Choroid plexus epithelial cell (primary cell): Measurements from ENCODE around the gene RASAL3.
A peak's percentile ranks its signal among the peaks of the same experiment; 100 is the strongest.

ENCODE experiments used
- DNase-seq: peaks from one replicate; pipeline ENCODE4 v3.0.0-alpha.2; 2010; ENCODE audit warnings: low read depth
- H3K4me3 ChIP-seq: 2 replicates; pipeline ENCODE4 v1.5.1; 2011; ENCODE audit warnings: low read depth, mild to moderate bottlenecking, control low read depth, low read length, moderate library complexity
- TF ChIP-seq, protein P1 (sequence below): conservative IDR thresholded peaks from 2 replicates; pipeline ENCODE4 v1.5.1; 2011; ENCODE audit warnings: low read depth, mild to moderate bottlenecking, control low read depth, inconsistent platforms, low read length, moderate library complexity

The RASAL3 gene

DNA sequence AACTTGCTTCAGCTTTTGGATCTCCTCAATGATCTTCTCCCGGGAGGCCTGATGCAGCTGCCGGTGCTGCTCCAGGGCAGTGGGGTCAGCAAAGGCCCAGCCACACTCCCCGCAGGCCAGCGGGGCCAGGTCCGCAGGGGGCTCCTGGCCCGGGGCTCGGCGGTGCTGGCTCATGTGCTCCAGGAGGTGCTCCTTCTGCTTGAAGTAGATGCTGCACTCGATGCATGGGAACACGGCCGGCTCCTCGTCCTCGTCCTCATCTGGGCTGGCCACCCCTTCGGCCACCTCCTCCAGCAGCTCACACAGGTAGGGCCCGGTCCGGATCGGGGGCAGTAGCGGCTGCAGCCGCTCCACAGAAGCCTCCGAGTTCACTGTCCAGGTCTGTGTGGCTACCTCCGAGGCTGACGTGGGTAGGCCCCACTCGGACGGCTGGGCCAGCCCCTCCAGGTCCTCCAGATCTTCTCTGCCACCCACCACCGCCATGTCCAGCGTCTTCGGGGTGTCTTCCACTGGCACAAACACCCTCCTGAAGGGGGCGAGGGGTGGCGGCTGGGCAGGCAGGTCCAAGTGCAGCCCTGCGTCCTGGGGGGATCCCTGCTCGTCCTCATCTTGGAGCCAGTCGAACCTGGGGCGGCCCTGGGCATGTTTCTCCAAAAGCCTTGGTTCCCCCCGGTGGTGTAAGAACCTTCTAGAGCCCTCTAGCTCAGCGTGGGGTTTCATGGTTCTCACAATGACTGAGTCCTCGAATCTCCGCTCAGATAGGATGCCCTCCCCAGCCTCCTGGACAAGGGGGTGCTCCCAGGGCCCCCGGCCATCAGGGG is 24.3 kb downstream of the RASAL3 start:
- TF ChIP-seq, protein P1, sequence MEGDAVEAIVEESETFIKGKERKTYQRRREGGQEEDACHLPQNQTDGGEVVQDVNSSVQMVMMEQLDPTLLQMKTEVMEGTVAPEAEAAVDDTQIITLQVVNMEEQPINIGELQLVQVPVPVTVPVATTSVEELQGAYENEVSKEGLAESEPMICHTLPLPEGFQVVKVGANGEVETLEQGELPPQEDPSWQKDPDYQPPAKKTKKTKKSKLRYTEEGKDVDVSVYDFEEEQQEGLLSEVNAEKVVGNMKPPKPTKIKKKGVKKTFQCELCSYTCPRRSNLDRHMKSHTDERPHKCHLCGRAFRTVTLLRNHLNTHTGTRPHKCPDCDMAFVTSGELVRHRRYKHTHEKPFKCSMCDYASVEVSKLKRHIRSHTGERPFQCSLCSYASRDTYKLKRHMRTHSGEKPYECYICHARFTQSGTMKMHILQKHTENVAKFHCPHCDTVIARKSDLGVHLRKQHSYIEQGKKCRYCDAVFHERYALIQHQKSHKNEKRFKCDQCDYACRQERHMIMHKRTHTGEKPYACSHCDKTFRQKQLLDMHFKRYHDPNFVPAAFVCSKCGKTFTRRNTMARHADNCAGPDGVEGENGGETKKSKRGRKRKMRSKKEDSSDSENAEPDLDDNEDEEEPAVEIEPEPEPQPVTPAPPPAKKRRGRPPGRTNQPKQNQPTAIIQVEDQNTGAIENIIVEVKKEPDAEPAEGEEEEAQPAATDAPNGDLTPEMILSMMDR, result no peak
- DNase-seq, result no peak
- H3K4me3 ChIP-seq, result no peak overlapping the region

DNA sequence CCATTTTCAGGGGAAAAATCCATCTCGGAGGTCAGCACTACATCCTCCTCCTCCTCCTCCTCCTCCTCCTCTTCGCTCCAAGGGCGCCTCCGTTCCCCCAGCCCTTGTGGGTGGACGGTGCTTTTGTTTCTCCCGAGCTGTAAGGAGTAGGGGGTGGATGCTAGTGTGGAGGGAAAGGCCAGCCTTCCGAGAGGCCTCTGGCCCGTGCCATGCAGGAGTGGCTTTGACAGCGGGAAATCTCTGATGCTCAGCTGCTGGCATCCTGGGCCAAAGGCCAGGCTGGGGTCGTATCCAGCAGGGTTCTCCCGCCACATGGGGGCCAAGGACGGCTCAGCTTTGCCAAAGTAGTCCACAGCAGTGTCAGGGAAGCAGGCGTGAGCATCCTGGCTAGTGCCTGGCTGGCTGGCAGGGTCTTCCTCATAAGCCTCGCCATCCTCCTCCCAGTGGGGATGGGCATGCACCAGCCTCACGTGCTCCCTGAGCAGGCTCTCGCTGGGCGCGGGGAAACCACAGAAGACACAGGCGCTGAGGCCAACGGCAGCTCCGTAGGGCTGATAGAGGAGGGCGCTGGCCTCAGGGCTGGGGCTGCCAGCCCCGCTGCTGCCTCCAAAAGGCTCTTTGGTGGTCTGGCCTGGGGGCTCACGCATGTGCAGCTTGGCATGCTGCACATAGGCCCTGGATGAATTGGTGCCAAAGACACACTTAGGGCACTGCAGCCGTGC is 25.1 kb downstream of the RASAL3 start:
- no peak overlapping the region for H3K4me3 ChIP-seq
- TF ChIP-seq, protein P1, result no peak
- no peak for DNase-seq

DNA sequence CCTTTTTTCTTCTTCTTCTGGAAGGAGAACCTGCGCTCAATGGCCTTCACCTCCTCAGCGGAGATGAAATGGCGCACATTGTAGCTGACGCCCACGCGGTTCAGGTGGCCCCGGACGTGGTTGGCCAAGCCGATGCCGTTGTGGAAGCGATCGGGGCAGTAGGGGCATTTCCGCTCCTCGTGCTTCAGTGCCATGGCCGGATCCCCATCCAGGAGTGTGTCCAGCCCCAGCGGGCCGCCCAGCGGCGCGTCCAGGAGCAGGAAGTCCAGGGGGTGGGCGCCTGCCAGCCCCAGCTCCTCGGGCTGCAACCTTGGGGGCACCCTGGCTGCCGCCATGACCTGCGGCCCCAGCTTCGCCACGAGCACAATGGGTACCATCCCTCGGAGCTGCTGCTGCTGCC is 25.8 kb downstream of the RASAL3 start:
- H3K4me3 ChIP-seq, result no peak overlapping the region
- DNase-seq, result no peak
- TF ChIP-seq, protein P1, result no peak

DNA sequence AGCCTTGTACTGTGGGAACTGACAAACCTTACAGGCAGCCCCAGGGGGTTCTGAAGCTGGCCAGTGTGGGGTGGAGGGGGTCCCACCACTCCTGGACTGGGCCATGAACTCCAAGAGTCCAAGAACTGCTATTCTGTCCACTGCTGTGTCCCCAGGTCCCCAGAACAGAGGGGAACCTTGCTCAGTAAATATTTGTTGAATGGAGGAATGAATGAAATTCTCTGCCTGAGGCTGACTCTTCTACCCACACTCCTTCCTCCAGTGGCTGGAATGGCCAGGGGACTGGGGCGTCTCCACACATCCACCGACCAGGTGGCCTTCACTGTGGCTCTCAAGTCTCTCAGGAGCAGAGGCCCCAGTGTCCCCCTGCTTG is 26.2 kb downstream of the RASAL3 start:
- DNase-seq, result no peak
- no peak overlapping the region for H3K4me3 ChIP-seq
- TF ChIP-seq, protein P1, result no peak

DNA sequence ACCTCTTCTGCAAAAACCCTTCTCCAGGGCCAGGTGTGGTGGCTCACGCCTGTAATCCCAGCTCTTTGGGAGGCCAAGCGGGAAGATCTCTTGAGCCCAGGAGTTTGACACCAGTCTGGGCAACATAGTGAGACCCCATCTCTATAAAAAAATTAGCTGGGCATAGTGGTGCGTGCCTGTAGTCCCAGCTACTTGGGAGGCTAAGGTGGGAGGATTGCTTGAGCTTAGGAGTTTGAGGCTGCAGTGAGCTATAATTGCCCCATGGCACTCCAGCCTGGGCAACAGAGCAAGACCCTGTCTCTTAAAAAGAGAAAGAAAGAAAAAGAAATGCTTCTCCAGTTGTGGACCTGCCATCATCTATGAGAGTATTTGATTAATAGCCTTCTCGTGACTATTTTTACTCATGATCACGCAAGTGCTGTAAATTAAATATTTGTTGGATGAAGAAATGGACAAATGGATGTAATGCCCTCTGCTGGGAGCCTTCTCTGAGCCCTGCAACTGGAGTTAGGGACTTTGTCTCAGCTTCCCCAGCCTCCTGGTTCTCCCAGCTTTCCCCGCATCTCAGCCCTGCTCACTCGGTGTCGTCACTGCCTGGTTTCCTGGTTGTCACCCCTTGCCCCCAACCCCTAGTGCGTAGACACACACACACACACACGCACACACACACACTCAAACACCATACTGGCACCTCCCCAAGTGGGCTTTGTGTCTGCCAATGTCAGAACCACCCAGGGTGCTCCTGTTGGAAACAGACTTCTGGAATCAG is 26.8 kb downstream of the RASAL3 start:
- TF ChIP-seq, protein P1, result peak; percentile 59

DNA sequence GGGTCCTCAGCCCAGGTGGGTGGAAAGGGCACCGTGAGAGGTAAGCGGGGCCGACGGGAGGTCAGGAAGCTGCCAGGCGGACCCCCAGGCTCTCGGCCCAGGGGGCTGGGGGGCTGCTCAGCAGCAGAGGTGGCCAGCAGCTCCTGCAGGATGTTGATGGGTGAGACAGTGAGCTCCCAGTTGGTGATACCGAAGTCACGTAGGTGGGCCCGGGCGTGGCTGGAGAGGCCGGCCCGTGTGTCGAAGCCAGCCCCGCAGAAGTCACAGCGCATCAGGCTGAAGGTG is 27.6 kb downstream of the RASAL3 start:
- TF ChIP-seq, protein P1, result no peak
- no peak for DNase-seq
- H3K4me3 ChIP-seq, result no peak overlapping the region

More for the DNA sequence above, 26.8 kb downstream of the RASAL3 start:
- DNase-seq, result peak; percentile 55
- H3K4me3 ChIP-seq, result no peak overlapping the region
